Liver (tissue), 9 donors: ENCODE results near the gene SLC22A9. TPM values are rescaled to one million over a fixed set of nuclear protein-coding genes. Genes with fewer than 3 reads are reported as not detected.

Source experiments
- DNase-seq: peaks from one replicate; pipeline ENCODE4 v3.0.0-alpha.2; 2017; ENCODE audit warnings: low spot score
- H3K27ac ChIP-seq, 2 donors: one replicate each; pipeline ENCODE4 v1.7.0; 2013; ENCODE audit warnings: inconsistent platforms in 2 of 2, low read length in 2 of 2, control low read depth in 1 of 2, low read depth in 1 of 2, mild to moderate bottlenecking in 1 of 2
- H3K27me3 ChIP-seq, 4 donors: one replicate each; pipeline versions ENCODE4 v1.6.1 to v1.7.0; 2013; ENCODE audit warnings: low read length in 3 of 4, inconsistent platforms in 1 of 4, mild to moderate bottlenecking in 1 of 4, moderate library complexity in 1 of 4; ENCODE audit not compliant: control insufficient read depth in 4 of 4, insufficient read depth in 4 of 4
- H3K36me3 ChIP-seq, 4 donors: one replicate each; pipeline versions ENCODE4 v1.6.1 to v1.7.0; 2013; ENCODE audit warnings: low read length in 3 of 4, mild to moderate bottlenecking in 3 of 4, low read depth in 1 of 4, moderate library complexity in 1 of 4; ENCODE audit not compliant: control insufficient read depth in 4 of 4, insufficient read depth in 3 of 4
- H3K4me1 ChIP-seq, 4 donors: one replicate each; pipeline versions ENCODE4 v1.6.1 to v1.7.0; 2013; ENCODE audit warnings: low read length in 3 of 4, mild to moderate bottlenecking in 3 of 4, moderate library complexity in 1 of 4; ENCODE audit not compliant: control insufficient read depth in 4 of 4, insufficient read depth in 4 of 4
- H3K4me3 ChIP-seq, 3 donors: one replicate each; pipeline versions ENCODE4 v1.6.1 to v1.7.0; 2013; ENCODE audit warnings: low read length in 3 of 3, control low read depth in 1 of 3, low read depth in 1 of 3, mild to moderate bottlenecking in 1 of 3
- H3K9ac ChIP-seq, 2 donors: one replicate each; pipeline ENCODE4 v1.7.0; 2013; ENCODE audit warnings: low read length in 2 of 2, mild to moderate bottlenecking in 2 of 2, moderate library complexity in 2 of 2, control low read depth in 1 of 2, low read depth in 1 of 2
- H3K9me3 ChIP-seq, 4 donors: one replicate each; pipeline versions ENCODE4 v1.6.1 to v1.7.0; 2013; ENCODE audit warnings: low read length in 3 of 4; ENCODE audit not compliant: control insufficient read depth in 4 of 4
- FOXA2 ChIP-seq: IDR thresholded peaks from 2 replicates; pipeline ENCODE4 v1.6.1; 2016; ENCODE audit warnings: antibody characterized with exemption
- GABPA ChIP-seq, 2 donors: IDR thresholded peaks in 1 of 2; conservative IDR thresholded peaks in 1 of 2; 2 replicates each; pipeline ENCODE4 v1.6.1; 2016; ENCODE audit warnings: antibody characterized with exemption in 2 of 2, mild to moderate bottlenecking in 1 of 2, moderate library complexity in 1 of 2
- JUND ChIP-seq, 2 donors: IDR thresholded peaks; 2 replicates each; pipeline ENCODE4 v1.6.1; 2016; ENCODE audit warnings: antibody characterized with exemption in 2 of 2
- NR2F2 ChIP-seq: IDR thresholded peaks from 2 replicates; pipeline ENCODE4 v1.6.1; 2016; ENCODE audit warnings: antibody characterized with exemption
- REST ChIP-seq: IDR thresholded peaks from 2 replicates; pipeline ENCODE4 v1.6.1; 2016; ENCODE audit warnings: antibody characterized with exemption, mild to moderate bottlenecking
- WGBS: extraction: QIAGEN DNeasy Blood & Tissue Kit; methylation state at CpG from one replicate; pipeline ENCODE4 v1.1.7; 2013; 5-methylcytosine and 5-hydroxymethylcytosine counted together
- polyA plus RNA-seq, 2 donors: library from polyadenylated mRNA; stranded (reverse) in 1 of 2; unstranded in 1 of 2; fragments of 200-250 nt in 1 of 2; fragments of >200 nt in 1 of 2; fragmentation: Nextera tagmentation in 1 of 2; extraction: Ambion mirVana in 1 of 2; gene quantifications; one replicate each; pipeline versions ENCODE4 v1.2.1 to v1.2.3, GENCODE V29; 2013 to 2015
- total RNA-seq, 2 donors: library from RNA; depleted of rRNA; stranded (reverse); fragments of >200 nt; gene quantifications; one replicate each; pipeline ENCODE4 v1.2.3, GENCODE V29; 2014
- donor health status: healthy.
- donor health status: healthy.
- donor health status: healthy.
- donor health status: healthy.
- donor health status: healthy.

SLC22A9 gene
- total and polyA plus RNA-seq, 4 donors: 10.0 to 138 (median 18.9) TPM

GRCh38 chr11:63448646-63449045, 79.1 kb downstream of the SLC22A9 start:
- Histone ChIP-seq H3K9me3 (peaks cover 0 to 2% (median 0%) of the 10 kb centered on the region in 4 donors), H3K36me3 (no peaks in the 10 kb centered on the region), H3K9ac (no peak overlapping the region), H3K27me3 (no peaks in the 10 kb centered on the region), H3K4me3 (no peak overlapping the region), H3K27ac (no peak overlapping the region), H3K4me1 (no peaks in the 10 kb centered on the region)
- TF ChIP-seq JUND (IDR thresholded peaks at IDR 0.05): no peak
- TF ChIP-seq REST: no peak
- TF ChIP-seq FOXA2: no peak
- no peak for TF ChIP-seq NR2F2
- 59% methylated on average over 1 of the region's 1 CpG for WGBS
- DNase-seq: no peak

GRCh38 chr11:63459586-63459985, 90.0 kb downstream of the SLC22A9 start:
- DNase-seq: no peak
- no peaks in the 10 kb centered on the region for H3K27me3 ChIP-seq
- H3K4me1 ChIP-seq: no peaks in the 10 kb centered on the region
- H3K36me3 ChIP-seq: no peaks in the 10 kb centered on the region
- WGBS: 84% methylated on average over 6 of the region's 6 CpGs
- no peaks in the 10 kb centered on the region for H3K9me3 ChIP-seq
- H3K27ac ChIP-seq: no peak overlapping the region
- TF ChIP-seq GABPA (IDR thresholded peaks at IDR 0.05 in 1 of 2, conservative IDR thresholded peaks at IDR 0.05 in 1 of 2): no peak
- H3K9ac ChIP-seq: no peak overlapping the region
- H3K4me3 ChIP-seq: no peak overlapping the region

Other genes starting within 250 kb of the SLC22A9 start
- gene SLC22A24, start 225.6 kb upstream of the SLC22A9 start, total RNA-seq: under 1 TPM; 0.42 to 0.59 TPM
- under 1 TPM in 1 of 2 donors, not detected in 1; 0.02 TPM for gene SLC22A24, start 225.6 kb upstream of the SLC22A9 start, polyA plus RNA-seq
- gene SLC22A25, start 126.2 kb upstream of the SLC22A9 start, total RNA-seq: 10 to 100 TPM; 28.4 to 35.3 TPM
- gene SLC22A25, start 126.2 kb upstream of the SLC22A9 start, polyA plus RNA-seq: 10 to 100 TPM in 1 of 2 donors, 1 to 10 TPM in 1; 3.3 to 13.3 TPM
- 1 to 10 TPM in 1 of 2 donors, not detected in 1; 1.4 TPM for gene PLAAT5, start 121.4 kb downstream of the SLC22A9 start, total RNA-seq
- gene PLAAT5, start 121.4 kb downstream of the SLC22A9 start, polyA plus RNA-seq: under 1 TPM in 1 of 2 donors, not detected in 1; 0.03 TPM
- under 1 TPM in 1 of 2 donors, not detected in 1; 0.98 TPM for gene LGALS12, start 136.3 kb downstream of the SLC22A9 start, total RNA-seq
- under 1 TPM in 1 of 2 donors, not detected in 1; 0.03 TPM for gene LGALS12, start 136.3 kb downstream of the SLC22A9 start, polyA plus RNA-seq
- 10 to 100 TPM in 1 of 2 donors, 1 to 10 TPM in 1; 4.4 to 23.8 TPM for gene PLAAT4, start 167.0 kb downstream of the SLC22A9 start, total RNA-seq
- 10 to 100 TPM; 65.9 to 86.4 TPM for gene PLAAT4, start 167.0 kb downstream of the SLC22A9 start, polyA plus RNA-seq
- gene PLAAT2, start 193.6 kb downstream of the SLC22A9 start, total RNA-seq: not detected
- gene PLAAT2, start 193.6 kb downstream of the SLC22A9 start, polyA plus RNA-seq: under 1 TPM; 0.32 to 0.44 TPM
- gene PLAAT3, start 244.6 kb downstream of the SLC22A9 start, total RNA-seq: 10 to 100 TPM; 13.4 to 18.9 TPM
- gene PLAAT3, start 244.6 kb downstream of the SLC22A9 start, polyA plus RNA-seq: 10 to 100 TPM; 89.6 to 90.1 TPM